ENCODE measurements around the gene INPP4B.
"Not testable (repeated sequence)": the region's sequence is repeated elsewhere in the genome, so short reads cannot be mapped to it uniquely, and the experiment has no call there.

Gene INPP4B

DNA sequence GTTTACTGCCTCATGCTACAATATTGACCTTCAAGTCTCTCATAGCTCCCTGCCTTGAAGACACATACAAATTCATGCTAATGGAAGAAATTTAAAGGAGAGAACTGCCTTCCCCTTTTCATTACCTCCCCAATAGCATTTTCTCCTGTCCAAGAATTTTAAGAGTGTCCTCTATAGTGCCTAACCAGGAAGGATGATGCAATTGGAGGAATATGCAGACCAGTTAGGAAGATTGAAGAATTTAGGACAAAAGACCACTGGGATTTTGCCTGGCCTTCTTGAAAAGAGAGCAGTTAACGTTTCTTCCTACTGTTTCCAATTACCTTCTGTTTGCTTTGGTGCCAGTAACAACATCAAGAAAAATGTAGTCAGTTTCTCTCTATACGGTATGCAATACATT, 443.9 kb downstream of the INPP4B start:
- Histone ChIP-seq H3K9ac (no peak overlapping the region), H2AFZ (no peak overlapping the region), H3K9me3 (ENCODE audit: control insufficient read depth, low read length) (no peaks in the 10 kb centered on the region), H3K4me2 (ENCODE audit: low read length) (no peak overlapping the region), H3K4me3 (ENCODE audit: low read depth, low read length) (no peak overlapping the region), H3K27ac (no peak overlapping the region), H3K27me3 (ENCODE audit: control insufficient read depth, insufficient read depth, low read length) (no peaks in the 10 kb centered on the region), H3K4me1 (no peaks in the 10 kb centered on the region), H3K36me3 (ENCODE audit: control insufficient read depth, insufficient read depth, low read length) (no peaks in the 10 kb centered on the region), H3K79me2 (no peaks in the 10 kb centered on the region)
- TF ChIP-seq, protein P1, sequence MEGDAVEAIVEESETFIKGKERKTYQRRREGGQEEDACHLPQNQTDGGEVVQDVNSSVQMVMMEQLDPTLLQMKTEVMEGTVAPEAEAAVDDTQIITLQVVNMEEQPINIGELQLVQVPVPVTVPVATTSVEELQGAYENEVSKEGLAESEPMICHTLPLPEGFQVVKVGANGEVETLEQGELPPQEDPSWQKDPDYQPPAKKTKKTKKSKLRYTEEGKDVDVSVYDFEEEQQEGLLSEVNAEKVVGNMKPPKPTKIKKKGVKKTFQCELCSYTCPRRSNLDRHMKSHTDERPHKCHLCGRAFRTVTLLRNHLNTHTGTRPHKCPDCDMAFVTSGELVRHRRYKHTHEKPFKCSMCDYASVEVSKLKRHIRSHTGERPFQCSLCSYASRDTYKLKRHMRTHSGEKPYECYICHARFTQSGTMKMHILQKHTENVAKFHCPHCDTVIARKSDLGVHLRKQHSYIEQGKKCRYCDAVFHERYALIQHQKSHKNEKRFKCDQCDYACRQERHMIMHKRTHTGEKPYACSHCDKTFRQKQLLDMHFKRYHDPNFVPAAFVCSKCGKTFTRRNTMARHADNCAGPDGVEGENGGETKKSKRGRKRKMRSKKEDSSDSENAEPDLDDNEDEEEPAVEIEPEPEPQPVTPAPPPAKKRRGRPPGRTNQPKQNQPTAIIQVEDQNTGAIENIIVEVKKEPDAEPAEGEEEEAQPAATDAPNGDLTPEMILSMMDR (IDR thresholded peaks at IDR 0.05), result no peak

DNA sequence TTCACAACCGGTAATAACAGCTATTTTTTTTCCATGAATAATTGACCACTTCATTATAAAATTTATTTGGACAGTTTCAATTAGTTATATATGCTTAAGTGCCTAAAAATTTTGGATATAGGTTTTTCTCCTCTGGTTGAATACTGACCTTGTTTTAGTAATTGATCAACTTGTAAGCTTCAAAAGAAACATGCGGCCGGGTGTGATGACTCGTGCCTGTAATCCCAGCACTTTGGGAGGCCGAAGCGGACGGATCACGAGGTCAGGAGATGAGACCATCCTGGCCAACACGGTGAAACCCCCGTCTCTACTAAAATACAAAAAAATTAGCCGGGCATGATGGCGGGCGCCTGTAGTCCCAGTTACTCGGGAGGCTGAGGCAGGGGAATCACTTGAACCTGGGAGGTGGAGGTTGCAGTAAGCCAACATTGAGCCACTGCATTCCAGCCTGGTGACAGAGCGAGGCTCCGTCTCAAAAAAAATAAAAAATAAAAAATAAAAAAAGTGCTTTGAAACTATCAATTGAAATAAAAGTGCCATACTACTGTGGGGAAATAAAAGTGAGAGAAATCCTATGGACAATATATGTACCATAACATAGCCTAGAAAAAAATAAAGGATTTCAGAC, 448.6 kb downstream of the INPP4B start:
- H3K27ac ChIP-seq; H3K9ac ChIP-seq; H3K27me3 ChIP-seq (ENCODE audit: control insufficient read depth, insufficient read depth, low read length); H3K4me3 ChIP-seq (ENCODE audit: low read depth, low read length); H3K79me2 ChIP-seq; H3K4me2 ChIP-seq (ENCODE audit: low read length); H2AFZ ChIP-seq; H3K36me3 ChIP-seq (ENCODE audit: control insufficient read depth, insufficient read depth, low read length); H3K9me3 ChIP-seq (ENCODE audit: control insufficient read depth, low read length); H3K4me1 ChIP-seq: not testable (repeated sequence)

DNA sequence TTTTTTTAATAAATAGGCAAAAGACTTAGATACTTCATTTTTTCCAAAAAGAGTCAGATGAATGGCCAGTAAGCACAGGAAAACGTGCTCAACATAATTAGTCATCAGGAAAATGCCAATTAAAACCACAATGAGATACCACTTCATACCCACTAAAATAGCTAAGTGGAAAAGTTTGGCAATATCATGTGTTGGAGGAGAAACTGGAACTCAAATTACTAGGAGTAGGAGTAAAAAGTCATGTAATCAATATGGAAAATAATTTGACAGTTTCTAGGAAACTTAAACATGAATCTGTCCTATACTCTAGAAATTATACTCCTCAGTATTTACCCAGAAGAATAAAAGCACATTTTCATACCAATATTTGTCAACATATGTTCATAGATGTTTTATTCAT, 449.8 kb downstream of the INPP4B start:
- Histone ChIP-seq H2AFZ (no peak overlapping the region), H3K9ac (no peak overlapping the region), H3K27me3 (ENCODE audit: control insufficient read depth, insufficient read depth, low read length) (no peaks in the 10 kb centered on the region), H3K79me2 (no peaks in the 10 kb centered on the region), H3K4me3 (ENCODE audit: low read depth, low read length) (no peak overlapping the region), H3K36me3 (ENCODE audit: control insufficient read depth, insufficient read depth, low read length) (no peaks in the 10 kb centered on the region), H3K4me1 (no peaks in the 10 kb centered on the region), H3K9me3 (ENCODE audit: control insufficient read depth, low read length) (no peaks in the 10 kb centered on the region), H3K27ac (no peak overlapping the region), H3K4me2 (ENCODE audit: low read length) (no peak overlapping the region)
- TF ChIP-seq, protein P1 (IDR thresholded peaks at IDR 0.05), result no peak

DNA sequence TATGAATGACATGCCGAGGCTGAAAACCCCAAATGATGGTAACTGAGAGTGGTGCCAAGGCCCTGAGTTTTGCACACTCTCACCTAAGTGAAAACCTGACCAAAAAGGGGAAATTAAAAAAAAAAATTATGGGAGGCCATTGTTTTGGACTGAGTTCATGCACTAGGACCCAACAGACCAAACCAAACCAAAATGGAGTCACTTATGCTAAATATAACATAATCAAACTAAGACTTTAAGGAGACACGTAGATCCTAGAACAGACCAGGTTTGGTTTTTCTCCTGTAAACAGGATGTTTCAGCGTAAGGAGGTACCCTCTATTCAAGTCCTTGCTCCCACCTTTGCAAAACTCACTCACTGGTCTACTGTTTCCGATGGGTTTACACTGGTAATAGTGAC, 453.0 kb downstream of the INPP4B start:
- Histone ChIP-seq H3K4me2 (ENCODE audit: low read length) (no peak overlapping the region), H3K79me2 (no peaks in the 10 kb centered on the region), H3K4me3 (ENCODE audit: low read depth, low read length) (no peak overlapping the region), H3K27ac (no peak overlapping the region), H2AFZ (no peak overlapping the region), H3K27me3 (ENCODE audit: control insufficient read depth, insufficient read depth, low read length) (no peaks in the 10 kb centered on the region), H3K36me3 (ENCODE audit: control insufficient read depth, insufficient read depth, low read length) (no peaks in the 10 kb centered on the region), H3K9me3 (ENCODE audit: control insufficient read depth, low read length) (no peaks in the 10 kb centered on the region), H3K4me1 (no peaks in the 10 kb centered on the region), H3K9ac (no peak overlapping the region)
- TF ChIP-seq, protein P1 (IDR thresholded peaks at IDR 0.05), result no peak

DNA sequence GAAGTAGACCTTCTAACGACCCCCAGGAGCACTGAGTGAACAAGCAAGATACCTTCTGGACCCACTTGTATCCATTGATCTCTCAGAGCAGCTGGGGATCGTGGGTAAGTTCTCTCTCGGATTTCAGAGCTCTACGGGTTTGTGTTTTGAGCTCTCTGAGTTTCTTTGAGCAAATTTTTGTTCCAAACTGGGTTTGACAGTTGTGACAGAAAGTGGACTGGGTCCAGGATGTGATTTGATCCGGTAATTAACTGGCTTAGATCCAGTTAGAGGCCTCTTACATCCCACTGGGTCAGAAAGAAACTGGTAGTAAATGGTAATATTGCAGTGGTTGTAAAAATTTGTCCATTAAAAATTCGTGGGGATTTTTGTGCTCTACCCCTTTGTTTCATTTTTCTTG, 459.2 kb downstream of the INPP4B start:
- Histone ChIP-seq H3K4me1 (no peaks in the 10 kb centered on the region), H3K4me3 (ENCODE audit: low read depth, low read length) (no peak overlapping the region), H3K79me2 (no peaks in the 10 kb centered on the region), H3K27ac (no peak overlapping the region), H3K36me3 (ENCODE audit: control insufficient read depth, insufficient read depth, low read length) (no peaks in the 10 kb centered on the region), H3K9ac (no peak overlapping the region), H3K27me3 (ENCODE audit: control insufficient read depth, insufficient read depth, low read length) (no peaks in the 10 kb centered on the region), H2AFZ (no peak overlapping the region), H3K9me3 (ENCODE audit: control insufficient read depth, low read length) (no peaks in the 10 kb centered on the region), H3K4me2 (ENCODE audit: low read length) (no peak overlapping the region)
- TF ChIP-seq, protein P1 (IDR thresholded peaks at IDR 0.05), result no peak

Data from parathyroid adenoma (tissue), 2 donors.